Measurements from ENCODE around the gene HOXA4. TPM values are rescaled to one million over a fixed set of nuclear protein-coding genes. Genes with fewer than 3 reads are reported as not detected.
A peak's percentile ranks its signal among the peaks of the same experiment; 100 is the strongest.

HOXA4 gene
- total and polyA plus RNA-seq, 9 donors: 3.2 to 26.2 (median 22.6) TPM

DNA sequence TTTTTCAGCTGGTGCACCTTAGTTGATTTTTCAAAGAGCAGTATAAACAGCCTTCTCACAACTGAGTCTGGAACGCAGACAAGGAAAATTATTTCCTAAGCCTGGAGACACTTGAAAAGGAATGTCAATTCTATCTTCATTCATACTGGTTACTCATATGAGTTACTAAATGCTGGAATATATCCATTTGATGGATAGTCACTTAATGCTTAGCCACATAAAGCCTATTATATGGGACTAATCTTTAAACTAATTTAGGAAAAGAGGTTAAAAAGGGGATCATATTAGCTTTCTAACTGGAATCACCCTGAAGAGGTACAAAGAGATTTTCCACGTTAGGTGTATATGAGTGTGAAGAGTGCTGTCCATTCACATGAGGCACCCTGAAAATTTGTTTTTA, 1.7 kb upstream of the HOXA4 start:
- Histone ChIP-seq H3K36me3 (ENCODE audit: control insufficient read depth, insufficient read depth, low read length) (peaks cover 6% of the 10 kb centered on the region), H3K4me1 (ENCODE audit: control insufficient read depth, insufficient read depth, low read length) (peaks cover 56% of the 10 kb centered on the region), H3K27ac (ENCODE audit: low read length) (no peak overlapping the region), H3K9me3 (replicated peaks; ENCODE audit: control insufficient read depth, low read depth, low read length) (no peaks in the 10 kb centered on the region), H3K27me3 (ENCODE audit: control insufficient read depth, insufficient read depth, low read length) (peaks cover 7% of the 10 kb centered on the region), H3K4me3 (ENCODE audit: low read length) (no peak overlapping the region)
- WGBS (ENCODE audit: insufficient coverage): no CpG with 5 or more reads among the region's 2 CpGs
- no peak for DNase-seq

DNA sequence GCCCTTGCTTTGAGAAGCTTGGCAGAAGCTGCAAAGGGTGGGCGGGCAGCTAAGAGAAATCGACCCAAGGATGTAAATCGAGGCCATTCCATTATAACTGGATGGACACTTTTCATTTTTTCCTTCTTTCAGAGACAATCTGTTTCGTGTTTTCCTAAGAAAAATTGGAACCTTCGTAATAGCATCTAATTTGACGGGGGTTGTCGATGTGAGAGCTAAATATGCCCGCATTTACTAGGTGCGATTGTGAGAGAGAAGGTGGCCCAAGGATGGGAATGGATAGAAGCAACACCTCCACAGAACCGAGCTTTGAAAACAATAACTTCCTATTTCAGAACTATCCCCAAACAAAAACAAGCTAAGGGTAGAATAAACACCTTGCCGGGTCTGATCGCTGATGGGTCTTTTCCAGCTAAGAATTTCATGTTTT, 848 bp upstream of the HOXA4 start:
- WGBS (ENCODE audit: insufficient coverage): 20% methylated on average over 1 of the region's 12 CpGs
- Histone ChIP-seq H3K27ac (ENCODE audit: low read length) (peak overlapping the region; percentile 91), H3K27me3 (ENCODE audit: control insufficient read depth, insufficient read depth, low read length) (peaks cover 4% of the 10 kb centered on the region)

DNA sequence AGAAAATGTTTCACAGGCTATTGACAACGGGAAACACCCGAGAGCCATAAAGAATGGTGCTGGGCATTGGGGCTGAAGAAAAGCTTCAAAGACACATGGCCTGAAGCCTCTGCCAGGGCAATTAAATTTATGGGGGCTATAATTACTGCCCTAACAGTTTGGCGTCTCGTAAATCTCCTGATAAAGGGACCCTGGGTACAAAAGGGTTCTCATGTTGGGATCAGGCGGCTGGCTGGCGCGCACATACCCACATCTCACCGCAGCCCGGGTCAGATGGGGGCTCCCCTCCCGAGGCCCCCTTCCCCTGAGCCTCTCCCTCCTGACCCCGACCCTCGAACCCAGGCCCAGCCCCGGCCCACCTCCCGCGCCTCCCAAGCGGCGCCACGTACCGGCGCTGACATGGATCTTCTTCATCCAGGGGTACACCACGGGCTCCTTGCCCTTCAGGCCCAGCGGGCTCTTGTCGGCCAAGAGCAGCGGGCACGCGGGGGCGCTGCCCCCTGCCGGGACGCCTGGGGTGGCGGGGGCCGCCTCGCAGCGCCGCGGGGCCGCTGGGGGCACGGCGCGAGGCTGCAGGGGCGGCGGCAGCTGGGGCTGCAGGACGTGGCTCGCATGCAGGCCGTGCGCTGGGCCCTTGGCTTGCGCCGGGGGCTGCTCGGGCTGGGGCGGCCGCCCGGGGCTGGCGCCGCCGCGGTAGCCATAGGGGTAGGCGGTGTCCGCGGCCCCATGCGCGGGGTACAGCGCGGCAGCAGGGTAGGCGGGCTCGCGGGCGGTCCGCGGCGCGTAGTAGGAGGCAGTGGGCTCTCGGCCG, 623 bp downstream of the HOXA4 start:
- Histone ChIP-seq H3K36me3 (ENCODE audit: control insufficient read depth, insufficient read depth, low read length) (peaks cover 4% of the 10 kb centered on the region), H3K4me3 (ENCODE audit: low read length) (peak overlapping the region; percentile 54), H3K27ac (ENCODE audit: low read length) (peak overlapping the region; percentile 81), H3K9me3 (replicated peaks; ENCODE audit: control insufficient read depth, low read depth, low read length) (no peaks in the 10 kb centered on the region), H3K27me3 (ENCODE audit: control insufficient read depth, insufficient read depth, low read length) (peaks cover 4% of the 10 kb centered on the region), H3K4me1 (ENCODE audit: control insufficient read depth, insufficient read depth, low read length) (peaks cover 53% of the 10 kb centered on the region)
- 7% methylated on average over 70 of the region's 72 CpGs for WGBS (ENCODE audit: insufficient coverage)
- DNase-seq: peak; percentile 64

More for the DNA sequence above, 848 bp upstream of the HOXA4 start:
- DNase-seq: no peak
- H3K4me1 ChIP-seq (ENCODE audit: control insufficient read depth, insufficient read depth, low read length): peaks cover 52% of the 10 kb centered on the region
- H3K4me3 ChIP-seq (ENCODE audit: low read length): peak overlapping the region; percentile 87
- H3K36me3 ChIP-seq (ENCODE audit: control insufficient read depth, insufficient read depth, low read length): peaks cover 6% of the 10 kb centered on the region
- H3K9me3 ChIP-seq (replicated peaks; ENCODE audit: control insufficient read depth, low read depth, low read length): no peaks in the 10 kb centered on the region

DNA sequence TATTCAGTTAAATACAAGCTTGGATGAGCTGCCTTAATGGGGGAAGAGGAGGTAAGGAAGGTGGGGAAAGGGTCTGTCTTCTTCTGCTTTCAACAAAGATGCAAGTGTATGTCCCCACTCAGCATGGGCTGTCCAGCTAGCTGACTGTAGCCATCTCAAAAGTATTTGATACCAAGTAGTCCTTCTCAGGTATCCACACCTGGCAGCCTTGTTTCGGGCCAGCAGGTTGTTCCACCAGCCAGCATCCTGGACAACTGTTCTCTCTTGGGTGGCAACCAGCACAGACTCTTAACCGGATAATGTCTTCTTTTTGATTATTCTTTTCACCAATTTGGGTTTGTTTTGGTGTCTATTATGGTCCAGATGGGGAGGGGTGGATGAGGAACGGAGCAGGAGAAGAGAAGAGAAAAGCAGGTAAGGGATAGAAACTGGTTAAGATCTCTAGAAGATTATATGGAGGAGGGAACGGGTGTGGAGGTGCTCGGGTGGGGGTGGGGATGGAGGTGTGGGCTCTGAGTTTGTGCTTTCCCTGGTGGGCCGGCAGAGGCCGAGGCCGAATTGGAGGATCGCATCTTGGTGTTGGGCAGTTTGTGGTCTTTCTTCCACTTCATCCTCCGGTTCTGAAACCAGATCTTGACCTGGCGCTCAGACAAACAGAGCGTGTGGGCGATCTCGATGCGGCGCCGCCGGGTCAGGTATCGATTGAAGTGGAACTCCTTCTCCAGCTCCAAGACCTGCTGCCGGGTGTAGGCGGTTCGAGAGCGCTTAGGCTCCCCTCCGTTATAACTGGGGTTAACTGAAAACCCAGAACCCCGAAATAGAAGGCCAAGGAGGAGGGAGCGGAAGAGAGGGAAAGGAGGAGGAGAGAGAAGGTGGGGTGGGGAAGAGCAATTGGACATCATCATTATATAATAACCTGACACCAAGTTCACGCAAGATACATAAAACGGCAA, 1.5 kb downstream of the HOXA4 start:
- H3K36me3 ChIP-seq (ENCODE audit: control insufficient read depth, insufficient read depth, low read length): peaks cover 12% of the 10 kb centered on the region
- no peaks in the 10 kb centered on the region for H3K9me3 ChIP-seq (replicated peaks; ENCODE audit: control insufficient read depth, low read depth, low read length)
- WGBS (ENCODE audit: insufficient coverage): 76% methylated on average over 17 of the region's 28 CpGs
- peak overlapping the region; percentile 82 for H3K27ac ChIP-seq (ENCODE audit: low read length)
- no peak for DNase-seq
- peak overlapping the region; percentile 54 for H3K4me3 ChIP-seq (ENCODE audit: low read length)
- H3K4me1 ChIP-seq (ENCODE audit: control insufficient read depth, insufficient read depth, low read length): peaks cover 52% of the 10 kb centered on the region
- peaks cover 6% of the 10 kb centered on the region for H3K27me3 ChIP-seq (ENCODE audit: control insufficient read depth, insufficient read depth, low read length)

DNA sequence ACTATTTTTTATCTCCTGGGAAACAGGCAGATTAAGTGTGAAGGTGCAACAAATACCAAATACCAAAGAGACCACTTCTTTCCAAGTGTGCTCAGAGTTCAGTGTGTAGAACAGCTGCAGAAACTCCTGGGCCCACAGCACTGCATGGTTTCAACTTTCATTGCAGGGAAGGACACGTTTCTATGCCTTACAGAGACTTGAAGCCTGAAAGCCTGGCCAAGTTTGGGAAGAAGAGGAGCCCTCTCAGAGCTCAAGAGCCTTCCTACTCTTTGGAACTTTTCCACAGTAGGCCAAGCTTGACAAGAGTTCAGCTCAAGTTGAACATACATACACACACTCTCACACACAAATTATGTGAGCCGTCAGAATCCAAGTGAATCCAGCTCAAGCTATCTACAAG, 2.5 kb downstream of the HOXA4 start:
- Histone ChIP-seq H3K36me3 (ENCODE audit: control insufficient read depth, insufficient read depth, low read length) (peaks cover 17% of the 10 kb centered on the region), H3K9me3 (replicated peaks; ENCODE audit: control insufficient read depth, low read depth, low read length) (no peaks in the 10 kb centered on the region), H3K27ac (ENCODE audit: low read length) (peak overlapping the region; percentile 82), H3K4me3 (ENCODE audit: low read length) (no peak overlapping the region), H3K27me3 (ENCODE audit: control insufficient read depth, insufficient read depth, low read length) (peaks cover 10% of the 10 kb centered on the region), H3K4me1 (ENCODE audit: control insufficient read depth, insufficient read depth, low read length) (peaks cover 48% of the 10 kb centered on the region)
- WGBS (ENCODE audit: insufficient coverage): 0% methylated on average over 1 of the region's 2 CpGs
- DNase-seq: peak; percentile 93

DNA sequence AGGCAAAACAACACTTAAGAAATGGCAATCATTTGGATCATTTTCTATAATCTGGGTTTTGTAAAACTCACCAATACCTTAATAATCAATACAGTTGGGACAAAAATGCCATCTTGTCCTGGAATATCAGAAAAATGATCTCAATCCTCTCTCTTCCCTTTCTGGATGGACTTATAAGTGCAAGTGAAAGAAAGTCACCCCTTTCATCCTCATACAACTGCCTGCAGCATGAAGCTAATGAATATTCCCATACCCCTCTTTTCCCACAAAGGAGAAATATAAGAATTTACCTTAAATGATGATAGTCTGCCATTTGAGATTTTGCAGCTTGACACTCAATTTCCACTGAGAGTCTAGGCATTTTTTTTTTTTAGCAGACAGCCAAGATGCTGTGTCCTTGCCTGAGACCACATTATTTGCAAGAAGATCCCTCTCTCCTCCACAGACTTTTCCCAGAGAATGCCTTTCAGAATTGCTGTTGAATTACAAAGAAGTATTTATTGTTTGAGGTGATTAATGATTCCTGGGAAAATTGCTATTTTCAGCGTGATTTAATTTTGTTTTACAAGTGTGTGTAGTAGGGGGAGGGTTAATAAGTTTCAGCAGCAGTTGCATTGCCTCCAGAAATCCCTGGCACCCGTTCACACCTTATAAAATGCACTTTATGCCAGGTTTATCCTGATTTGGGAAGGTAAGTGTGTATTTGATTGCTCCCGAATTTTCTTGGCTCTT, 3.8 kb downstream of the HOXA4 start:
- no CpG with 5 or more reads among the region's 3 CpGs for WGBS (ENCODE audit: insufficient coverage)
- Histone ChIP-seq H3K36me3 (ENCODE audit: control insufficient read depth, insufficient read depth, low read length) (peaks cover 27% of the 10 kb centered on the region), H3K9me3 (replicated peaks; ENCODE audit: control insufficient read depth, low read depth, low read length) (no peaks in the 10 kb centered on the region), H3K27me3 (ENCODE audit: control insufficient read depth, insufficient read depth, low read length) (peaks cover 11% of the 10 kb centered on the region), H3K4me1 (ENCODE audit: control insufficient read depth, insufficient read depth, low read length) (peaks cover 54% of the 10 kb centered on the region), H3K4me3 (ENCODE audit: low read length) (no peak overlapping the region), H3K27ac (ENCODE audit: low read length) (no peak overlapping the region)
- DNase-seq: no peak

DNA sequence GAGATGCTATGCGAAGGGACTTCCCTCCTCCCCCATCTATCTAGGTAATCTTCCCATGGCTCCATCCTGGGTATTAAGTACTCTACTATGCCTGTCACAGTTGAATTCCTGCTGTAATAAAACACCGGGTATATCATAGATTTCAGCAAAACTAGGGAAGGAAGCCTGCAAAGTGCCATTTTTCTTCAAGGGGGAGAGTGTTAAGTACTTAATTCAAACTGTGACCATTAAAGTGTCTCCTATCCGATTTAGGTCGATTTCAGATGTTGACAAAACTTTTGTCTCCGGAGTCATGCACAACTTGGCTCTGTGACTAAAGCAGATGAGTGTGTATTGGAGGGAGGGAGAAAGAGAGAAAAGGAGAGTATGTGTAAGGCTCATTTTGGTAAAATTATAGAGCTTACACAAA, 4.6 kb downstream of the HOXA4 start:
- H3K4me3 ChIP-seq (ENCODE audit: low read length): no peak overlapping the region
- peaks cover 49% of the 10 kb centered on the region for H3K4me1 ChIP-seq (ENCODE audit: control insufficient read depth, insufficient read depth, low read length)
- H3K36me3 ChIP-seq (ENCODE audit: control insufficient read depth, insufficient read depth, low read length): peaks cover 28% of the 10 kb centered on the region
- WGBS (ENCODE audit: insufficient coverage): 40% methylated on average over 2 of the region's 5 CpGs
- no peak for DNase-seq
- no peaks in the 10 kb centered on the region for H3K9me3 ChIP-seq (replicated peaks; ENCODE audit: control insufficient read depth, low read depth, low read length)
- peaks cover 9% of the 10 kb centered on the region for H3K27me3 ChIP-seq (ENCODE audit: control insufficient read depth, insufficient read depth, low read length)
- no peak overlapping the region for H3K27ac ChIP-seq (ENCODE audit: low read length)

DNA sequence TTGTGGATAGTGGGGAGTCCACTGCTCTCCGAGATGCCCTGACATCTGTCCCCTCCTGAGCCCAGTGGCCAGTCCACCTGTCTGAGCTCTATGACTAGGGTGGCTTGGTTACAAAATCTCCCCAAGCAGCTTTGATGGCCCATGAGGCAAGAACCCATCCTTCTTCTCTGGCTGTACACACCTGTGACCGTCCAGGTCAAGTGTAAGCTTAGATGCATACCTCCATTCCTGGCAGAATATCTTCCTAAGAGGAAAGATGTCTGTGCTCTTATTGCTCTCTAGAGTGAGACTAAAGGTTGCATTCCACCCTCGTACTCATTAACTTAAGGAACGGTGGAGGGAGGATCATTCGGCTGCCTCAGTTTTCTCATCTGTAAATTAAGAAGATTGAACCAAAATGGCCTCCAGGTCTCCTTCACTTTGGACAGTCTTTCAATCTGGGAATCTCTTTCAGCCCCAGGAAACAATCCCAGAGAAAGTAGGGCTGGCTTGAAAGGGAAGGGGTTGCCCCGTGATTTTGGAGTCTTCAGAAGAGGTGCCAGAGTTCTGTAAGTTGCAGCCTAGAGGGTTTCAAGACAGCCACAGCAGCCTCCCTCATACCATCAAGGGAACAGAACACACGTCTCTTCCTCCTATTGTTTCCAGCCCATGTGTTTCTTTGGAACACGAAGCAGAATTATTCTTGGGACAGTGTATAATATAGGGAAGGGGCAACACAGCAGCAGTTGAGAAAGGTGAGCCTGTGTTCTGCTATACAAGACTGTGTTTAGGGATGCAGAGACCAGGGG, 5.5 kb downstream of the HOXA4 start:
- no peak overlapping the region for H3K27ac ChIP-seq (ENCODE audit: low read length)
- H3K36me3 ChIP-seq (ENCODE audit: control insufficient read depth, insufficient read depth, low read length): peaks cover 28% of the 10 kb centered on the region
- peaks cover 7% of the 10 kb centered on the region for H3K27me3 ChIP-seq (ENCODE audit: control insufficient read depth, insufficient read depth, low read length)
- H3K4me1 ChIP-seq (ENCODE audit: control insufficient read depth, insufficient read depth, low read length): peaks cover 56% of the 10 kb centered on the region
- no peak for DNase-seq
- WGBS (ENCODE audit: insufficient coverage): 60% methylated on average over 3 of the region's 8 CpGs
- no peaks in the 10 kb centered on the region for H3K9me3 ChIP-seq (replicated peaks; ENCODE audit: control insufficient read depth, low read depth, low read length)
- no peak overlapping the region for H3K4me3 ChIP-seq (ENCODE audit: low read length)

DNA sequence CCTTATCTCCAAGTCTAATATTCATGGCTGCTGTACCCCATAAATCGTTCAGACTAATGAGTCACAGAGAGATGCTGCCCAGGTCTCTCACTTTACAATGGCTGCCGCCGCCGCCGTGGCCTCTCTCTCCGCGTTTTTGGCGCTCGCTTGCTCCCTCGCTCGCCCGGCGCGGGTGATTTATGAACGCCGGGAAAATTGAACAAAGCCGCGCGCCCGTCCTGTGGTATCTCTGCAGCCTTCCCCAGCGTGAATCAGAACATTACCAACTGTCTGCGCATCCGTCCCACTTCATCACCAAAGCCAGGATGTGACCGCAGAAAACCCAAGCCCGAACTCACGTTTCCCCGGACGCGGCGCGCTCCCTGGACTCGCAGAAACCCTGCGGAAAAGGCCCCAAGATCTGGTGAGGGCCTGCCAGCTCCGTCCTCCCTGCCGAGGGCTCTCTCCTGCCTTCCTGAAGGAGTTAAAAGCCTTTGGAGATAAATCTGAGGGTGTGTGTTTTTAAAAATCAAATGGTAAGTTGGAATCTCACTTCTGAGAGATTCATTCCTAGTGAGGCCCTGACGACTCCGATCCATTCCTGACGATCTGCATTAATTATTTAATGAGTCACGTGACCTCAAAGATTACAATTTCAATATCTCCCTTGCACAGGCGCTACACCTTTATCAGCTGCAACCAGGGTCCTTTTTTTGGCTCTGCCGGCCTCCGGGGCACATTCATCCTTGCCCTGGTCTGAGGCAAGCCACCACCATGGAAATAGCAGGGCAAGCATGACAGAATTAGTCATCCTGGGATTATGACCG, 6.3 kb downstream of the HOXA4 start:
- H3K27ac ChIP-seq (ENCODE audit: low read length): no peak overlapping the region
- no peak for DNase-seq
- H3K9me3 ChIP-seq (replicated peaks; ENCODE audit: control insufficient read depth, low read depth, low read length): no peaks in the 10 kb centered on the region
- peaks cover 34% of the 10 kb centered on the region for H3K36me3 ChIP-seq (ENCODE audit: control insufficient read depth, insufficient read depth, low read length)
- peaks cover 57% of the 10 kb centered on the region for H3K4me1 ChIP-seq (ENCODE audit: control insufficient read depth, insufficient read depth, low read length)
- peaks cover 7% of the 10 kb centered on the region for H3K27me3 ChIP-seq (ENCODE audit: control insufficient read depth, insufficient read depth, low read length)
- 73% methylated on average over 33 of the region's 43 CpGs for WGBS (ENCODE audit: insufficient coverage)
- no peak overlapping the region for H3K4me3 ChIP-seq (ENCODE audit: low read length)
